Epithelial cell of esophagus (primary cell): ENCODE data around the gene ME2.

Source experiments
- DNase-seq: peaks from one replicate; pipeline ENCODE4 v3.0.0; 2010; ENCODE audit warnings: low read depth
- H3K4me3 ChIP-seq: 2 replicates; pipeline ENCODE4 v1.5.1; 2011; ENCODE audit warnings: mild to moderate bottlenecking, low read length, control low read depth
- TF ChIP-seq, protein P1 (sequence below): IDR thresholded peaks from 2 replicates; pipeline ENCODE4 v1.5.1; 2011; ENCODE audit warnings: low read depth, mild to moderate bottlenecking, low read length, control low read depth, inconsistent platforms; ENCODE audit not compliant: insufficient read depth; ENCODE audit errors: missing control alignments

ME2 gene

GRCh38 chr18:50839996-50840395, 38.9 kb upstream of the ME2 start:
- TF ChIP-seq, protein P1, sequence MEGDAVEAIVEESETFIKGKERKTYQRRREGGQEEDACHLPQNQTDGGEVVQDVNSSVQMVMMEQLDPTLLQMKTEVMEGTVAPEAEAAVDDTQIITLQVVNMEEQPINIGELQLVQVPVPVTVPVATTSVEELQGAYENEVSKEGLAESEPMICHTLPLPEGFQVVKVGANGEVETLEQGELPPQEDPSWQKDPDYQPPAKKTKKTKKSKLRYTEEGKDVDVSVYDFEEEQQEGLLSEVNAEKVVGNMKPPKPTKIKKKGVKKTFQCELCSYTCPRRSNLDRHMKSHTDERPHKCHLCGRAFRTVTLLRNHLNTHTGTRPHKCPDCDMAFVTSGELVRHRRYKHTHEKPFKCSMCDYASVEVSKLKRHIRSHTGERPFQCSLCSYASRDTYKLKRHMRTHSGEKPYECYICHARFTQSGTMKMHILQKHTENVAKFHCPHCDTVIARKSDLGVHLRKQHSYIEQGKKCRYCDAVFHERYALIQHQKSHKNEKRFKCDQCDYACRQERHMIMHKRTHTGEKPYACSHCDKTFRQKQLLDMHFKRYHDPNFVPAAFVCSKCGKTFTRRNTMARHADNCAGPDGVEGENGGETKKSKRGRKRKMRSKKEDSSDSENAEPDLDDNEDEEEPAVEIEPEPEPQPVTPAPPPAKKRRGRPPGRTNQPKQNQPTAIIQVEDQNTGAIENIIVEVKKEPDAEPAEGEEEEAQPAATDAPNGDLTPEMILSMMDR: no peak
- no peak overlapping the region for H3K4me3 ChIP-seq
- DNase-seq: no peak

GRCh38 chr18:50842846-50843245, 36.1 kb upstream of the ME2 start:
- TF ChIP-seq, protein P1: no peak

DNA sequence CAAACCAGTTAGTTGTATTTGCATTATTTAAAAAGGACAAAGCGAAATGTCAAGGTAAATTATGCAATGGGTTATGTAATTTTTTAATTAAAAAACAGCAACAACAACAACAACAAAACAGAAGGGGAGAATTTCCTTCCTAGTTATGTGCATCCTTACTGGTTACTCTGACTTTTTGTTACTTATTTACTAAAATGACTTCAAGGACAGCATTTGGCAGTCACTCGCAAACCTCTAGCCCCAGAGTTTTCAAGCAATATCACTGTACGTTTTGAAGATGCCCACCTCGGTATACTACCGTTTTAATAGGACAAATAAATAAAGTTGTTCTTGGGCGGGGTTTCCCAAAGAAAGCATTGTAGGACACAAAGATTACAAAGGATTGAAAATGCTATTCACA, 34.4 kb upstream of the ME2 start:
- TF ChIP-seq, protein P1: no peak
- no peak overlapping the region for H3K4me3 ChIP-seq
- no peak for DNase-seq

More at GRCh38 chr18:50842846-50843245, 36.1 kb upstream of the ME2 start:
- H3K4me3 ChIP-seq: no peak overlapping the region
- no peak for DNase-seq

DNA sequence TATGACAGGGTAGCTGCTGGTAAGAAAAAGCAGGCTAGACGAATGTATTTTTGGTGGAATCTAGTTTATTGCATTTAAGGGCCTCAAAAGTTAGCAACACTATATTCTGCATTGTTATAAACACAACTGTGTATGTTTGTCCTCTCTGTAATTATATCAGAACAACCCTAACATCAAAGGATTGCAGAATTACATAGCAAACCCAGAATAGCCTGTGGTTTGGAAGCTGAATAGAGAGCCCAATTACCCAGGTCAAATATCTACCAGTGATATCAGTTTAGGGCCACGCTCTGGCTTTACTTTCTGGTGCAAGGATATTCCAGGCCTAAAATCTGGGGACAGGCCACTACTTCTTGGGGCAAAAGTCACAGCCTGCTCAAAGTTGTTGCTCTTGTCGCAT, 34.0 kb upstream of the ME2 start:
- TF ChIP-seq, protein P1: no peak
- no peak for DNase-seq
- no peak overlapping the region for H3K4me3 ChIP-seq

GRCh38 chr18:50847192-50847591, 31.7 kb upstream of the ME2 start:
- H3K4me3 ChIP-seq: no peak overlapping the region
- TF ChIP-seq, protein P1: no peak
- no peak for DNase-seq

GRCh38 chr18:50848061-50848551, 30.8 kb upstream of the ME2 start:
- no peak overlapping the region for H3K4me3 ChIP-seq
- no peak for DNase-seq
- TF ChIP-seq, protein P1: no peak

DNA sequence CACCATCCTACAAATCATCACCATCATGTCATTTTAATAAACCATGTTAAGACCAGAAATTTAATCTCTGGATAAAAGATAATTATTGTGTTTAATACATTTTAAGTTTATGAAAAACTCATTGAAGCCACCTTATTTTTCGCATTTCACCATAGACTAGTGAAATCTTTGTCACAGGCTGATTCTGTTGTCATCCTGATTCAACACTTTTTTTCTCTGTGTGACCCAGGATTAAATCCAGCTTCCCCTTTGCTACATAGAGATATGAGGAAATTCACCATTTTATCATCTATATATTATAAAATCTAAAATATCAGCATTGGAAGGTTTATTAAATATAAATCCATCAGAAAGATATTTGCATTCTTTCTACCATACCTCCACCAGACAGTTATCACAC, 29.9 kb upstream of the ME2 start:
- TF ChIP-seq, protein P1: no peak
- no peak for DNase-seq
- no peak overlapping the region for H3K4me3 ChIP-seq
